ENCODE data around the gene ELK3. TPM values are rescaled to one million over a fixed set of nuclear protein-coding genes. Genes with fewer than 3 reads are reported as not detected.

ELK3 gene
- total RNA-seq, 1 donor from 2014 or later, result 45.6 TPM

- no peak for DNase-seq
Measured at GRCh38 chr12:96189781-96190180, 4.4 kb upstream of the ELK3 start.

GRCh38 chr12:96190413-96191108 lies 3.6 kb upstream of the ELK3 start:
- DNase-seq, result no peak

- DNase-seq, result no peak
Measured at GRCh38 chr12:96192926-96193573, 1.1 kb upstream of the ELK3 start.

- DNase-seq, result no peak
Measured at GRCh38 chr12:96194576-96194889, 358 bp downstream of the ELK3 start.

GRCh38 chr12:96194971-96195844 lies 1.0 kb downstream of the ELK3 start:
- DNase-seq, result peak; percentile 91

GRCh38 chr12:96195845-96196451 lies 1.8 kb downstream of the ELK3 start:
- DNase-seq, result peak; percentile 78

DNA sequence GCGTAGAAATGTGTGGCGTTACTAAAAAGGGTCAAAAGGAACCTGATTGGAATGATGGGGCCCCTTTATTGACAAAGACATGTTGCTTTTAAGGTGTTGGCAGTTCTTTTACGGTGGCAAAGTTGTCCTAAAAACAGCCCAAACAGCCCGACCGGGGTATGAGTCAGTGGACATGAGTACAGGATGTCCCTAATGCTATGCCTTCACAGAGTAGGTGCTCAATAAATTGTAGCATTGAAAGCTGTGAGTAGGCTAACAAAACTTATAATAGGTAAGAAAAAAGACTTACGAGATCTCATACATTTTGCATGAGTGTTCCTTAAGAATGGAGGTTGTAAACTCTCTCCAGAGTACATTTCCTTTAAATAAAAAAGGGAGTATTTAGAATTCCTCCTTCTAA lies 2.6 kb downstream of the ELK3 start:
- DNase-seq, result peak; percentile 67

DNA sequence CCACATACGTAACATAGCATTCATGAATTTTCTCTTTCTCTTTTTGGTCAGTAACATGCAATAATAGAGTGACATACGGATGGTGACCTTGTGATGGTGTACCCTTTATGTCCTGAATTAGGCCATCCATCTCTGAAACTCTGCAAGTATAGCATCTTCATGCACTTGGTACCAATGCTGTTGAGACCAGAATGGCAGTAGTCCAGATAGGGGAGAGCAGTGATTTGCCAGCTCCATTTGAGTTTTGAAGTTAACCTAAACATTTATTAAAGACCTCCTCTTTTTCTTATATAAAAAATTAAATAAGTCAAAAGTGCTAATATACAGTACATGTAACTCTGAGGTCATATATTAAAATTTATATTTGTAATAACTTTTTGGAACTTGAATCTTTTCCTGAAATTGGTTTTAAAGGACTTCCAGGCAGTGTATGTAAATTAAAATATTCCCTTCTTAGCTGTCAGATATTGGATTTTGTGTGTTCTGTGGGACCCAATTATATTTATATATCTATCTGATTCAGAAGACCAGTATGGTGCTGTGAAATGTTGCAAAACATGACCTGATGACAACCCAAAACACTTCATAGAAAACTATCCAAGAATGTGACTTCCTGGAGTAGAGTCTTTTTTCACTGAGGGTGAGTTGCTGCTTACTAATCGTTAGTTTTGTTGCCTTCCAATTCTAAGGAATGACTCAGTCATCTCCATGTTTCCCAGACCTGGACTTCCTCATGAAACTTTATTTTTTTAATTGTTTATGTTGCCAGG lies 3.5 kb downstream of the ELK3 start:
- DNase-seq, result peak; percentile 93

GRCh38 chr12:96198965-96199364 lies 4.8 kb downstream of the ELK3 start:
- DNase-seq, result peak; percentile 63

DNA sequence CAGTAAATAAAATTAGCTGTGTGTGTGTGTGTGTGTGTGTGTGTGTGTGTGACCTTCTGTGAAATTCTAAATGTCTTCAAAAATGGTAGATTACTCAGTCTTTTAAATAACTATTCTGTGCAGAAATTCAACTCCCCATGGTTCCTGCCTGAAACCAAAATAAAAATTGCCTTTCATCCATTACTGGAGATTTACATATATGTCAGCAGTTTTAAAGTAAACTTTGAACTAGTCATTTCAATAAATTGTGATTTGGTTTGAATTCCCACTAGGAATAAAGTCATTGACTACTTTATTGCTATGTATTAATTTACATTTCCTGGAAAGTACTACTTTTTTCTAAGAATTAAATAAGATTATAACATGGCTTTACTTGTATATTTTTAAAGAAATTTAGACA lies 5.3 kb downstream of the ELK3 start:
- no peak for DNase-seq

DNA sequence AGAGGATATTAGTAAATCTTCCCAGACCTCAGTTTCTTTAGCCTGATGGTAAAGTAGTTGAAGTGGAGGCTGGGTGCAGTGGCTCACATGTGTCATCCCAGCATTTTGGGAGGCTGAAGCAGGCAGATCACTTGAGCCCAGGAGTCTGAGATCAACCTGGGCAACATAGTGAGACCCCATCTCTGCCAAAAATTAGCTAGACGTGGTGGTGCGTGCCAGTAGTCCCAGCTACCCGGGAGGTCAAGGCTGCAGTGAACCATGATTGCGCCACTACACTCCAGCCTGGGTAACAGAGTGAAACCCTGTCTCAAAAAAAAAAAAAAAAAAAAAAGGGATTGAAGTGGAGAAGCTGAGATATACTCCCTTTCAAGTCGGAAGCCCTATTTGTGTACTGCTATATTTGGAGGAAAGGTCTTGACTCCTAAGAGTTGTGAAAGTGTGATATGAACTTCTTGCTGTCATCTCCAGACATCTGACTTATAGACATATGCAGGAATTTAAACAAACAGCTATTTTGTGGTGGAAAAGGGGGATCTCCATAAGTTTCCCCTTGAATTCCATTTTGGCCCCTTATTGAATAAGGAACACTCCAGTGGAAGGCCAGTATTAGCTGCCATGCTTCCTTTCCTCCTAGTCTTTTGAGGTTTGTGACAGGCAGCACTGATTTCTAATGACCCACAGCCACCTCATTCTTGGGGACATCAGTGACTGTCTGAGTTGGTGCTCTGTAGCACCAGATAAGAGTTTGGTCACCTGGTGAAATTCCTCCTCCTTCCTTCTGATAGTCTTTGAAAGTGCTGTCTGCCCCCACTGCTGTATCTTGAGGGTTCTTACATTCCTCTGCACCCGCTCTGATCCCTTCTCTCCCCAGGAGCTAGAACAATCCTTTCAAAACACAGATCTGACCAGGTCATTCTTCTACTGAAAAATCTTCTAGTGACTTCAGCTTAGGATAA lies 7.4 kb downstream of the ELK3 start:
- DNase-seq, result peak; percentile 9

DNA sequence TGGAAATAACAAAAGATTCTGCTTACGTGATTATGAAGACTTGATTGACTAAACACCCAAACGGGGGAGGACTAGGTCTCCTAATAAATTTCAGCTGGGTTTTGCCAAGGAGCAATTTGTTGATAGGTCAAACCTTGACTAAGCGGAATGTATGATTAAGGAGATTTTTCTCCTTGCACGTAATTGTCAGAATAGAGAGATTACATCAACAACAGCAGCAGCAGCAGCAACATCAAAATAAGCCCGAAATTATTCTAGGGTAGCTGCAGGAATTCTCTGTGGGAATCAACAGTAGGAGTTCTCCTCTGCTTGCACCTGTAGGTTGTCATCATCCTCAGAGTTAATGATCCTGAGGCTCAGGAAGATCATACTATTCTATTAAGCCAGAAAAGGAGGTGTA lies 10.2 kb downstream of the ELK3 start:
- DNase-seq, result peak; percentile 40

DNA sequence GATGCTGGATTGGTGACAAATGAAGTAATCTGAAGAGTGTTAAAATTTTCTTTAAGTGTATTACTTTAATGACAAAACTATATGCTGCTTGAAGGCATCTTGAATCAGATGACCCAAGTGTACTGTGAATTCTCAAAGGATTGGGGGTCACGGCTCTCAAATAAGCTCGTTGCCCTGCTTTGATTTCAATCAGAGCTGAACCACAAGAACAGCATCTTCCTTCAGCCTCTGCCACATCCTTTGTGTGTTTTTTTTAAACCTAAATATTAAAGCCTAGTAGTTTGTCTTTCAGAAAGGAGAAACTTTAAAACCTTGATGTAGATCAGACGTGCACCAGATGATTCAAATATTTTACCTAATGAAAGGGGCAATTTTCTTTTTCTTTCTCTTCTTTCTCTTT lies 11.7 kb downstream of the ELK3 start:
- no peak for DNase-seq

GRCh38 chr12:96206936-96207662 lies 12.9 kb downstream of the ELK3 start:
- DNase-seq, result no peak

- peak; percentile 78 for DNase-seq
Measured at GRCh38 chr12:96208346-96208745, 14.2 kb downstream of the ELK3 start.

DNA sequence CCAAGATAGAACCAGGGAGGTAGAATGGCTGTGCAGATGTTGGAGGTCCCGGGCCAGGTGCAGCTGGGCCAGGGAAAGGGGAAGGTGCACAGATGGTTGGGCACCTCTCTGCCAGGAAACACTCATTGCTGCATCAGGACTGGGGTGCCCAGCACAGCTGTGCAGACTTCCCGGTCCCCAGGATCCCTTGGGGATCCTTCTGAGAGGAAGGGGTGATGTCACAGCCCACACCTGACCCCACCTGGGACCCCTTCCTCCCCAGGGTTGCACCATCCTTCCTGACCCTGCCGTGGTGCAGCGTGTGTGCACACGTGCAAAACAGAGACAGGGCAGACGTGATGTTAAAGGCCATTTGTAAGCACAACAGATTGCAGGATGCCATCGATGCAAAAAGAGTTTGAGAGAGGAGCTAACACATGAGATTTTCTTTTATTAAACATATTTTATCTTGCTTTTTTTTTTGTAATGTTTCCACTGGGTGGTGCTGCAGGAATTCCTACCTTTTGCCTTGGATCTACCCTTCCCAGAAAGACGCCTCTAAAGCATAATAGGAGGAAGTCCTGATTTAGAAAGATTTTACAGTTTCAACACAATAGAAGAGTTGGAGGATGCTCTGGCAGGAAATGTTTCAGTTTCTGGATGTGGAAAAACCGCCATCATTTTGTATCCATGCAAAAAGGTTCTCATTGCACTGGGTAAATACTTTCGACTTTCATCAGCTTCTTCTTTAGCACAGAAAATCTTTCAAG lies 14.8 kb downstream of the ELK3 start:
- DNase-seq, result peak; percentile 93

DNA sequence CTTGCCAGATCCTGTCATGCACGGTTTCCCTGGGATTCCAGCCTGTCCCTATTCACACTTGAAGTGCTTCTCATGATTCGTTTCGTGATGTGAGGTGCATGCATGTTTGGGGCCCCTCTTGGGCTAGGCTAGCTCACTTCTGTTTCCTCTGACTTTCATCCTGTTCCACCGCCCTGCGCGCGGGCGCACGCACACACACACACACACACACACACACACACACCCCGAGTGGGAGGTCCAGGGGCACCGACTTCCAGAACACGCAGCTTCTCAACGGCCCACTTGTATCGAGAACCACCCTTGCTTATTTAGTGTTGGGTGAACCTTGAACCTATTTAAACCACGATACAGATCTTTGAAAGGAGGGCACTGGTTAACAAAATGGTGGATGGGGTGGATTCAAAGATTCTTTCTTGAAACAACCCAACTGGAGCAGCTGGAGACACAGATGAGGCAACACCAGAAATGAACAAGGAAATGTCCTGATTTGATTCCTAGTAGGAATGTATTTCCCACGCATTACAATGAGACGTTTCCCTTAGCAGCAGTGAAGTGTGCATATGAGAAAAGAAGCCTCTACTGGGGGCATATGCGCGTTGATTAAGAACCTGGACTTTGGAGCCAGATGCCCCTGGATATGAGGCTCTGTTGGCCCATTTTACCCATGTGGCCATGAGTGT lies 16.3 kb downstream of the ELK3 start:
- DNase-seq, result peak; percentile 70

GRCh38 chr12:96211988-96212387 lies 17.8 kb downstream of the ELK3 start:
- DNase-seq, result peak; percentile 85
